Neural progenitor cell (in vitro differentiated cells): ENCODE measurements around the gene SNX17. TPM values are rescaled to one million over a fixed set of nuclear protein-coding genes. Genes with fewer than 3 reads are reported as not detected.

Experiments
- DNase-seq: peaks from one replicate; pipeline ENCODE4 v3.0.0-alpha.2; 2016; ENCODE audit warnings: low spot score
- H2AFZ ChIP-seq: fragments of 200-600 bp; sonication (generic); replicated peaks from 2 replicates; pipeline ENCODE4 v1.6.1; 2016; ENCODE audit warnings: antibody characterized with exemption
- H3F3A ChIP-seq: fragments of 200-600 bp; sonication (generic); 2 replicates; pipeline ENCODE4 v1.6.1; 2016; ENCODE audit warnings: antibody characterized with exemption, low read depth
- H3K27ac ChIP-seq: fragments of 200-600 bp; sonication (generic); 2 replicates; pipeline ENCODE4 v1.5.1; 2016; ENCODE audit warnings: mild to moderate bottlenecking
- H3K27me3 ChIP-seq: fragments of 200-600 bp; sonication (generic); 2 replicates; pipeline ENCODE4 v1.6.1; 2016; ENCODE audit warnings: mild to moderate bottlenecking, moderate library complexity
- H3K36me3 ChIP-seq: fragments of 200-600 bp; sonication (generic); 2 replicates; pipeline ENCODE4 v1.5.1; 2016
- H3K4me1 ChIP-seq: fragments of 200-600 bp; sonication (generic); 2 replicates; pipeline ENCODE4 v1.6.1; 2016; ENCODE audit warnings: mixed run types
- H3K4me2 ChIP-seq: fragments of 200-600 bp; sonication (generic); 2 replicates; pipeline ENCODE4 v1.6.1; 2016
- H3K4me3 ChIP-seq: fragments of 200-600 bp; sonication (generic); 2 replicates; pipeline ENCODE4 v1.5.1; 2016
- H3K79me2 ChIP-seq: fragments of 200-600 bp; sonication (generic); 2 replicates; pipeline ENCODE4 v1.6.1; 2016; ENCODE audit warnings: low read depth
- H3K9ac ChIP-seq: fragments of 200-600 bp; sonication (generic); 2 replicates; pipeline ENCODE4 v1.6.1; 2016
- H3K9me3 ChIP-seq: fragments of 200-600 bp; sonication (generic); 2 replicates; pipeline ENCODE4 v1.5.1; 2016; ENCODE audit warnings: low read depth
- H4K20me1 ChIP-seq: fragments of 200-600 bp; sonication (generic); 2 replicates; pipeline ENCODE4 v1.6.1; 2016; ENCODE audit warnings: low read depth
- H3K27ac Mint-ChIP-seq: 3 replicates; pipeline ENCODE4 v1.8.0; 2021; ENCODE audit warnings: mixed read lengths
- H3K27me3 Mint-ChIP-seq: 2 replicates; pipeline ENCODE4 v1.8.0; 2022; ENCODE audit warnings: low read depth, mild to moderate bottlenecking, inconsistent platforms, moderate library complexity, mixed read lengths; ENCODE audit not compliant: insufficient read depth
- H3K36me3 Mint-ChIP-seq: 3 replicates; pipeline ENCODE4 v1.8.0; 2021; ENCODE audit warnings: mixed read lengths
- H3K4me1 Mint-ChIP-seq: 3 replicates; pipeline ENCODE4 v1.8.0; 2021; ENCODE audit warnings: mixed read lengths
- H3K4me3 Mint-ChIP-seq: 3 replicates; pipeline ENCODE4 v1.8.0; 2021; ENCODE audit warnings: mild to moderate bottlenecking, moderate library complexity, mixed read lengths
- H3K9me3 Mint-ChIP-seq: 3 replicates; pipeline ENCODE4 v1.8.0; 2020; ENCODE audit warnings: mixed read lengths
- CTCF ChIP-seq: fragments of 200-600 bp; sonication (generic); IDR thresholded peaks from 2 replicates; pipeline ENCODE4 v1.5.1; 2017; ENCODE audit warnings: antibody characterized with exemption, mild to moderate bottlenecking
- EZH2 ChIP-seq: fragments of 200-600 bp; sonication (generic); IDR thresholded peaks from 2 replicates; pipeline ENCODE4 v1.6.1; 2017; ENCODE audit warnings: antibody characterized with exemption, mild to moderate bottlenecking, moderate library complexity
- EZH2phosphoT487 ChIP-seq: fragments of 200-600 bp; sonication (generic); IDR thresholded peaks from 2 replicates; pipeline ENCODE4 v1.6.1; 2017; ENCODE audit warnings: antibody characterized with exemption
- total RNA-seq: library from RNA; depleted of rRNA; stranded (reverse); fragments of >200 nt; gene quantifications from 2 replicates; pipeline ENCODE4 v1.2.3, GENCODE V29; 2015; ENCODE audit warnings: low replicate concordance

Gene SNX17
- total RNA-seq, 1 donor from 2014 or later, result 65.2 TPM

GRCh38 chr2:27393225-27393624 lies 22.8 kb downstream of the SNX17 start:
- DNase-seq, result no peak
- TF ChIP-seq CTCF (no peak), EZH2phosphoT487 (no peak), EZH2 (no peak)
- Histone ChIP-seq H3K4me2 (no peak overlapping the region), H3K4me3 (no peak overlapping the region), H3F3A (no peaks in the 10 kb centered on the region), H2AFZ (no peak overlapping the region), H3K9ac (no peak overlapping the region), H3K4me1 (no peaks in the 10 kb centered on the region), H3K27ac (no peak overlapping the region), H4K20me1 (peaks cover 41% of the 10 kb centered on the region), H3K36me3 (no peaks in the 10 kb centered on the region), H3K9me3 (no peaks in the 10 kb centered on the region), H3K27me3 (no peaks in the 10 kb centered on the region), H3K79me2 (peaks cover 100% of the 10 kb centered on the region)
- Mint-ChIP-seq H3K27ac (no peak overlapping the region), H3K36me3 (peaks cover 13% of the 10 kb centered on the region), H3K4me3 (no peak overlapping the region), H3K9me3 (no peaks in the 10 kb centered on the region), H3K4me1 (peaks cover 4% of the 10 kb centered on the region), H3K27me3 (no peaks in the 10 kb centered on the region)

GRCh38 chr2:27398962-27399361 lies 28.5 kb downstream of the SNX17 start:
- Histone ChIP-seq H3K27me3 (no peaks in the 10 kb centered on the region), H3K27ac (no peak overlapping the region), H3K79me2 (peaks cover 100% of the 10 kb centered on the region), H3K4me1 (no peaks in the 10 kb centered on the region), H3K4me3 (no peak overlapping the region), H3K9ac (no peak overlapping the region), H3F3A (peaks cover 6% of the 10 kb centered on the region), H3K9me3 (no peaks in the 10 kb centered on the region), H4K20me1 (peaks cover 63% of the 10 kb centered on the region), H3K36me3 (peaks cover 4% of the 10 kb centered on the region), H3K4me2 (no peak overlapping the region), H2AFZ (no peak overlapping the region)
- Mint-ChIP-seq H3K27me3 (no peaks in the 10 kb centered on the region), H3K4me1 (peaks cover 14% of the 10 kb centered on the region), H3K36me3 (peaks cover 13% of the 10 kb centered on the region), H3K9me3 (no peaks in the 10 kb centered on the region), H3K27ac (no peak overlapping the region), H3K4me3 (no peak overlapping the region)
- no peak for TF ChIP-seq EZH2
- TF ChIP-seq EZH2phosphoT487, result no peak
- TF ChIP-seq CTCF, result no peak
- DNase-seq, result no peak

- Histone ChIP-seq H2AFZ (no peak overlapping the region), H3K9me3 (no peaks in the 10 kb centered on the region), H3K27me3 (no peaks in the 10 kb centered on the region), H3K36me3 (peaks cover 4% of the 10 kb centered on the region), H3K9ac (no peak overlapping the region), H3K4me2 (no peak overlapping the region), H3F3A (peaks cover 6% of the 10 kb centered on the region), H3K27ac (peak overlapping the region; percentile 13), H3K4me1 (no peaks in the 10 kb centered on the region), H3K4me3 (no peak overlapping the region), H3K79me2 (peaks cover 100% of the 10 kb centered on the region), H4K20me1 (peaks cover 62% of the 10 kb centered on the region)
- TF ChIP-seq CTCF (no peak), EZH2phosphoT487 (no peak), EZH2 (no peak)
- Mint-ChIP-seq H3K9me3 (no peaks in the 10 kb centered on the region), H3K36me3 (peaks cover 13% of the 10 kb centered on the region), H3K4me3 (no peak overlapping the region), H3K27me3 (peaks cover 2% of the 10 kb centered on the region), H3K27ac (no peak overlapping the region), H3K4me1 (peaks cover 14% of the 10 kb centered on the region)
- no peak for DNase-seq
These were observed 30.1 kb downstream of the SNX17 start for GRCh38 chr2:27400348-27401135.
